ENCODE results near the gene PAK1IP1. TPM values are rescaled to one million over a fixed set of nuclear protein-coding genes. Genes with fewer than 3 reads are reported as not detected.
"Not testable (repeated sequence)": the region's sequence is repeated elsewhere in the genome, so short reads cannot be mapped to it uniquely, and the experiment has no call there.

Gene PAK1IP1
- total RNA-seq, 5 donors from 2014 or later (not counting 1 experiment from before 2014, with no cell fraction given): 5.2 to 10.2 (median 7.4) TPM

DNA sequence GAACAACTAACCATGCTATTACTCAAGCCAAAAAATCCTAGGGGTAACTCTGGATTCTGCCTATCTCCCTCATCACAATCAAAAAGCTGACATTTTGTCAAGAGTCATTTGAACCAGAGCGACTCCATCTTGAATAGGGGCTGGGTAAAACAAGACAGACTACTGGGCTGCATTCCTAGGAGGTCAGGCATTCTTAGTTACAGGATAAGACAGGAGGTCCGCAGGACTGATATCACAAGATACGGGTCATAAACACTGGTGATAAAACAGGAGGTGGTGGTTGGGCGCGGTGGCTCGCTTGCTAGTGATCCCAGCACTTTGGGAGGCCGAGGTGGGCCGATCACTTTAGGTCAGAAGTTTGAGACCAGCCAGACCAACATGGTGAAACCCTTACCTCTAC lies 32.6 kb upstream of the PAK1IP1 start:
- ATAC-seq (replicated peaks in 1 of 4) (no peak), DNase-seq (no peak)
- no peaks in the 10 kb centered on the region for H3K36me3 Mint-ChIP-seq
- POLR2A ChIA-PET: no interaction called here
- H3K27me3 ChIP-seq (replicated peaks in 1 of 2; ENCODE audit: control insufficient read depth in 2 of 2, extremely low read depth in 1 of 2, insufficient read depth in 2 of 2, low read length in 1 of 2): peaks cover 0 to 11% of the 10 kb centered on the region in 2 experiments
- 92% methylated on average over 1 of the region's 8 CpGs for WGBS (ENCODE audit: insufficient coverage)
- no peak overlapping the region for H3K4me3 ChIP-seq (ENCODE audit: control insufficient read depth in 1 of 2, extremely low read depth in 1 of 2, low read length in 1 of 2)
- no peaks in the 10 kb centered on the region for H3K9me3 ChIP-seq
- H3K9me3 Mint-ChIP-seq: peaks cover 0 to 9% (median 5%) of the 10 kb centered on the region in 3 donors
- no peaks in the 10 kb centered on the region for H3K36me3 ChIP-seq (ENCODE audit: control insufficient read depth in 2 of 2, extremely low read depth in 1 of 2, insufficient read depth in 1 of 2, low read length in 1 of 2)
- no peak overlapping the region for H3K4me3 Mint-ChIP-seq
- no peak overlapping the region for H3K27ac ChIP-seq (ENCODE audit: low read length)
- H3K27me3 Mint-ChIP-seq: peaks cover 14 to 19% of the 10 kb centered on the region in 2 donors
- H3K27ac Mint-ChIP-seq: no peak overlapping the region
- H3K4me1 ChIP-seq (ENCODE audit: control insufficient read depth in 1 of 2, extremely low read depth in 1 of 2, insufficient read depth in 2 of 2, low read length in 2 of 2): no peaks in the 10 kb centered on the region
- no peaks in the 10 kb centered on the region for H3K4me1 Mint-ChIP-seq
- CTCF ChIA-PET: interaction anchor here in 1 of 2 donors (0.6 kb wide), 1 partner anchor 138 kb away, joined by 3 read pairs; no protein-coding TSS in a partner anchor

DNA sequence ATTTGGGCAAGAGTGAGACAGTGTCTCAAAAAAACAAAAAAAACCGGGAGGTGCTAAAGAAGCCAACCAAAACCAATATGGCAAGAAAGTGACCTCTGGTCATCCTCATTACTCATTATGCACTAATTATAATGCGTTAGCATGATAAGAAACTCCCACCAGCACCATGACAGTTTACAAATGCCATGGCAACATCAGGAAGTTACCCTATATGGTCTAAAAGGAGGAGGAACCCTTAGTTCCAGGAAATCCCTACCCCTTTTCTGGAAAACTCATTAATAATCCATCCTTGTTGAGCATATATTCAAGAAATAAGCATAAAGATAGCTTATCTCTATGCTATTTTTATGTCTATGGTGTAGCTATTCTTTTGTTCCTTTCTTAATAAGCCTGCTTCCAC lies 32.0 kb upstream of the PAK1IP1 start:
- peaks cover 0 to 9% (median 5%) of the 10 kb centered on the region in 3 donors for H3K9me3 Mint-ChIP-seq
- H3K27me3 Mint-ChIP-seq: peaks cover 13 to 19% of the 10 kb centered on the region in 2 donors
- H3K36me3 ChIP-seq (ENCODE audit: control insufficient read depth in 2 of 2, extremely low read depth in 1 of 2, insufficient read depth in 1 of 2, low read length in 1 of 2): no peaks in the 10 kb centered on the region
- ChIA-PET POLR2A (interaction anchor here in 1 of 2 donors (0.5 kb wide), 1 partner anchor 32 kb away, joined by 3 read pairs; the partner anchor contains the start of gene PAK1IP1), CTCF (no interaction called here)
- no peak overlapping the region for H3K4me3 ChIP-seq (ENCODE audit: control insufficient read depth in 1 of 2, extremely low read depth in 1 of 2, low read length in 1 of 2)
- ATAC-seq (replicated peaks in 1 of 4) (no peak), DNase-seq (no peak)
- no peak overlapping the region for H3K27ac Mint-ChIP-seq
- WGBS (ENCODE audit: insufficient coverage): no CpG with 5 or more reads among the region's 2 CpGs
- H3K4me1 Mint-ChIP-seq: no peaks in the 10 kb centered on the region
- H3K36me3 Mint-ChIP-seq: no peaks in the 10 kb centered on the region
- H3K27ac ChIP-seq (ENCODE audit: low read length): no peak overlapping the region
- H3K4me1 ChIP-seq (ENCODE audit: control insufficient read depth in 1 of 2, extremely low read depth in 1 of 2, insufficient read depth in 2 of 2, low read length in 2 of 2): no peaks in the 10 kb centered on the region
- H3K9me3 ChIP-seq: no peaks in the 10 kb centered on the region
- no peak overlapping the region for H3K4me3 Mint-ChIP-seq
- peaks cover 0 to 12% of the 10 kb centered on the region in 2 experiments for H3K27me3 ChIP-seq (replicated peaks in 1 of 2; ENCODE audit: control insufficient read depth in 2 of 2, extremely low read depth in 1 of 2, insufficient read depth in 2 of 2, low read length in 1 of 2)

DNA sequence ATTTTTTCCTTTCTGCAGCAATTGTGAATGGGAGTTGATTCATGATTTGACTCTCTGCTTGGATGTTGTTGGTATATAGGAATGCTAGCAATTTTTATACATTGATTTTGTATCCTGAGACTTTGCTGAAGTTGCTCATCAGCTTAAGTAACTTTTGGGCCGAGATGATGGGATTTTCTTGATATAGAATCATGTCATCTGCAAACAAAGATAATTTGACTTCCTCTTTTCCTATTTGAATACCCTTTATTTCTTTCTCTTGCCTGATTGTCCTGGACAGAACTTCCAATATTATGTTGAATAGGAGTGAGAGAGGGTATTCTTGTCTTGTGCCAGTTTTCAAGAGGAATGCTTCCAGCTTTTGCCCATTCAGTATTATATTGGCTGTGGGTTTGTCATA lies 29.2 kb upstream of the PAK1IP1 start:
- no CpG with 5 or more reads among the region's 1 CpG for WGBS (ENCODE audit: insufficient coverage)
- ATAC-seq (replicated peaks in 1 of 4); POLR2A ChIA-PET: not testable (repeated sequence)

DNA sequence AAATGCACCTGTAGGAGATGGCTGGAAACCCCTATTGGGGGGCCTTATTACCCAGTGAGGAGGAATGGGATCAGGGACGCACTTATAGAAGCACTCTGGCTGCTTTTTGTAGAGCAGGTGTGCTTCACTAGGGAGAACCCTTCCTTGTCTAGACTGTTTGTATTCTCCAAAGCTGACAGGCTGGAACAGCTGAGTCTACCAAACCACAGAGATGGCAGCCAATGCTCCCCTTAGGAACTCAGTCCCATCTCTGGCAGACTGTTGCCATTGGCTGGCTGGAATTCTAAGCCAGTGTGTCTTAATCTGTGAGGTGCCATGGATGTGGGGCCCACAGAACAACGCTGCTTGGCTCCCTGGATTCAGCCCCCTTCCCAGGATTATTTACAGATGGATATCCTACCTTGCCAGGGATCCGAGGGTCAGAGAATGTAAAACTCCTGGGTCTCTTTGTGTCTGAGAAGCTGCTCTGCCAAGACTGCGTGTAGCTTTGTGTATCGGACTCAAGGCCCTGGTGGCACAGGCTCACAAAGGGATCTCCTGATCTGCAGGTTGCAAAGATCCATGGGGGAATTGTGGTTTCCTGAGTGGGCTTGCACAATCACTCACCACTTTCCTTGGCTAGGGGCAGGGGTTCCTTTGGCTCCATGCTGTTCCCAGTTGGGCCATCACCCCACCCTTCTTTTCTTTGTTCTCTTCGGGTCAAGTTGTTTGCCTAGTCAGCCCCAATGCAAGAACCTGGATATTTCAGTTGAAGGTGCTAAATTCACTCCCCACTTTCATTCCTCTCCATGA lies 26.4 kb upstream of the PAK1IP1 start:
- DNase-seq (no peak), ATAC-seq (replicated peaks in 1 of 4) (no peak)
- WGBS (ENCODE audit: insufficient coverage): 93% methylated on average over 5 of the region's 6 CpGs
- H3K4me1 ChIP-seq (ENCODE audit: control insufficient read depth in 1 of 2, extremely low read depth in 1 of 2, insufficient read depth in 2 of 2, low read length in 2 of 2): no peaks in the 10 kb centered on the region
- peaks cover 12 to 22% of the 10 kb centered on the region in 2 donors for H3K27me3 Mint-ChIP-seq
- H3K27me3 ChIP-seq (replicated peaks in 1 of 2; ENCODE audit: control insufficient read depth in 2 of 2, extremely low read depth in 1 of 2, insufficient read depth in 2 of 2, low read length in 1 of 2): peaks cover 0 to 9% of the 10 kb centered on the region in 2 experiments
- no peak overlapping the region for H3K4me3 Mint-ChIP-seq
- H3K9me3 Mint-ChIP-seq: peaks cover 0 to 9% (median 5%) of the 10 kb centered on the region in 3 donors
- no peak overlapping the region for H3K27ac ChIP-seq (ENCODE audit: low read length)
- ChIA-PET POLR2A (no interaction called here), CTCF (no interaction called here)
- H3K4me3 ChIP-seq (ENCODE audit: control insufficient read depth in 1 of 2, extremely low read depth in 1 of 2, low read length in 1 of 2): no peak overlapping the region
- H3K4me1 Mint-ChIP-seq: no peaks in the 10 kb centered on the region
- H3K27ac Mint-ChIP-seq: no peak overlapping the region
- no peaks in the 10 kb centered on the region for H3K36me3 ChIP-seq (ENCODE audit: control insufficient read depth in 2 of 2, extremely low read depth in 1 of 2, insufficient read depth in 1 of 2, low read length in 1 of 2)
- H3K9me3 ChIP-seq: no peaks in the 10 kb centered on the region
- no peaks in the 10 kb centered on the region for H3K36me3 Mint-ChIP-seq

More for the DNA sequence above, 29.2 kb upstream of the PAK1IP1 start:
- H3K4me1 ChIP-seq (ENCODE audit: control insufficient read depth in 1 of 2, extremely low read depth in 1 of 2, insufficient read depth in 2 of 2, low read length in 2 of 2); H3K9me3 Mint-ChIP-seq; H3K36me3 Mint-ChIP-seq; H3K27ac Mint-ChIP-seq; H3K4me3 ChIP-seq (ENCODE audit: control insufficient read depth in 1 of 2, extremely low read depth in 1 of 2, low read length in 1 of 2); H3K4me1 Mint-ChIP-seq; H3K4me3 Mint-ChIP-seq; CTCF ChIA-PET; H3K9me3 ChIP-seq; DNase-seq; H3K27ac ChIP-seq (ENCODE audit: low read length); H3K36me3 ChIP-seq (ENCODE audit: control insufficient read depth in 2 of 2, extremely low read depth in 1 of 2, insufficient read depth in 1 of 2, low read length in 1 of 2): not testable (repeated sequence)
- peaks cover 9 to 22% of the 10 kb centered on the region in 2 donors for H3K27me3 Mint-ChIP-seq
- peaks cover 0 to 12% of the 10 kb centered on the region in 2 experiments for H3K27me3 ChIP-seq (replicated peaks in 1 of 2; ENCODE audit: control insufficient read depth in 2 of 2, extremely low read depth in 1 of 2, insufficient read depth in 2 of 2, low read length in 1 of 2)

DNA sequence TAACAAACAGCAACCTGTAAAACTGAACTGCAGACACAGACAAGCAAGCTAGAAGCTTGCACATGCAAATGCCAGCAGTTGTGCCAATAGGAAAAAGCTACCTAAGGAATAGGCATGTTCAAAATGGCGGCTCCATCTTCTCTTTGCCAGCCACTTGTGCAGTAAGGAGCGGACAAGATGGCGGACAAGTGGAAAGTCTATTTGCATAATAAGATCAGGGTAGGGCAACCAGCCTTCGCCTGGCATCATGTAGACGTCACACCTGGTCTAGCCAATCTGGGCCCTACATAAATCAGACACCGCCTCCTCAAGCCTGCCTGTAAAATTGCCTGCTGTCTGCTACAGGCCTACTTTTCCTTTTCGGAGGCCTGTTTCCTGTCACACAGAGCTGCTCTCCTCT lies 18.4 kb upstream of the PAK1IP1 start:
- Mint-ChIP-seq H3K27me3 (peaks cover 0 to 7% of the 10 kb centered on the region in 2 donors), H3K9me3 (no peaks in the 10 kb centered on the region), H3K4me3 (no peak overlapping the region), H3K4me1 (no peaks in the 10 kb centered on the region), H3K27ac (no peak overlapping the region), H3K36me3 (no peaks in the 10 kb centered on the region)
- CTCF ChIA-PET: interaction anchor here in 1 of 2 donors (0.8 kb wide), 1 partner anchor 19 kb away, joined by 3 read pairs; no protein-coding TSS in a partner anchor
- H3K27ac ChIP-seq (ENCODE audit: low read length): no peak overlapping the region
- WGBS (ENCODE audit: insufficient coverage): 98% methylated on average over 7 of the region's 7 CpGs
- ATAC-seq (replicated peaks in 1 of 4) (no peak), DNase-seq (no peak)
- H3K4me1 ChIP-seq (ENCODE audit: control insufficient read depth in 1 of 2, extremely low read depth in 1 of 2, insufficient read depth in 2 of 2, low read length in 2 of 2): no peaks in the 10 kb centered on the region
- no peaks in the 10 kb centered on the region for H3K9me3 ChIP-seq
- H3K36me3 ChIP-seq (ENCODE audit: control insufficient read depth in 2 of 2, extremely low read depth in 1 of 2, insufficient read depth in 1 of 2, low read length in 1 of 2): no peaks in the 10 kb centered on the region
- H3K27me3 ChIP-seq (replicated peaks in 1 of 2; ENCODE audit: control insufficient read depth in 2 of 2, extremely low read depth in 1 of 2, insufficient read depth in 2 of 2, low read length in 1 of 2): no peaks in the 10 kb centered on the region
- POLR2A ChIA-PET: no interaction called here
- no peak overlapping the region for H3K4me3 ChIP-seq (ENCODE audit: control insufficient read depth in 1 of 2, extremely low read depth in 1 of 2, low read length in 1 of 2)

DNA sequence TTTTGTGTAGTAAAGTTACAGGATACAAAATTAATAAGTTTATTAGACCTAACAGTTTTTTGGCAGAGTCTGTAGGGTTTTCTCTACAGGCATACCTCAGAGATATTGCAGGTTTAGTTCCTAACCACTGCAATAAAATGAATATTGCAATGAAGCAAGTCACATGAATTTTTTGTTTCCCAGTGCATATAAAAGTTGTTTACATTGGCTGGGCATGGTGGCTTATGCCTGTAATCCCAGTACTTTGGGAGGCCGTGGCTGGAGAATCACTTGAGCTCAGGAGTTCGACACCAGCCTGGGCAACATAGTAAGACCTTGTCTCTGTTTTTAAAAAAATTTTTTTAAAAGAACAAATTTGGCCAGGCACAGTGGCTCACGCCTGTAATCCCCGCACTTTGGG lies 16.3 kb upstream of the PAK1IP1 start:
- peaks cover 5 to 10% (median 8%) of the 10 kb centered on the region in 3 donors for H3K4me1 Mint-ChIP-seq
- Histone ChIP-seq H3K4me3 (ENCODE audit: control insufficient read depth in 1 of 2, extremely low read depth in 1 of 2, low read length in 1 of 2) (no peak overlapping the region), H3K27ac (ENCODE audit: low read length) (no peak overlapping the region), H3K36me3 (ENCODE audit: control insufficient read depth in 2 of 2, extremely low read depth in 1 of 2, insufficient read depth in 1 of 2, low read length in 1 of 2) (no peaks in the 10 kb centered on the region), H3K27me3 (replicated peaks in 1 of 2; ENCODE audit: control insufficient read depth in 2 of 2, extremely low read depth in 1 of 2, insufficient read depth in 2 of 2, low read length in 1 of 2) (no peaks in the 10 kb centered on the region), H3K9me3 (no peaks in the 10 kb centered on the region), H3K4me1 (ENCODE audit: control insufficient read depth in 1 of 2, extremely low read depth in 1 of 2, insufficient read depth in 2 of 2, low read length in 2 of 2) (peaks cover 6 to 10% of the 10 kb centered on the region in 2 experiments)
- H3K4me3 Mint-ChIP-seq: no peak overlapping the region
- no peaks in the 10 kb centered on the region for H3K36me3 Mint-ChIP-seq
- H3K27me3 Mint-ChIP-seq: peaks cover 0 to 4% of the 10 kb centered on the region in 2 donors
- ATAC-seq (replicated peaks in 1 of 4) (no peak), DNase-seq (no peak)
- CTCF ChIA-PET: interaction anchor here in 1 of 2 donors (0.6 kb wide), 1 partner anchor 74 kb away, joined by 3 read pairs; no protein-coding TSS in a partner anchor
- POLR2A ChIA-PET: no interaction called here
- no CpG with 5 or more reads among the region's 4 CpGs for WGBS (ENCODE audit: insufficient coverage)
- H3K9me3 Mint-ChIP-seq: no peaks in the 10 kb centered on the region
- no peak overlapping the region for H3K27ac Mint-ChIP-seq

All from T-cell (primary cell).